GM18951 (cell line): ENCODE measurements around the gene TBCD.

ENCODE experiments used
- POLR2A ChIP-seq: IDR thresholded peaks from 4 replicates; pipeline ENCODE4 v1.6.1; 2011; ENCODE audit warnings: mild to moderate bottlenecking; ENCODE audit not compliant: insufficient read length, insufficient read depth; ENCODE audit errors: extremely low read depth
- in situ Hi-C: fragments of 300-500 bp; cut with MboI; formaldehyde crosslinking; loops from one replicate; pipeline ENCODE4 v1.12.0; 2022; ENCODE audit warnings: low sequenced_read_pairs, mixed read lengths, inconsistent platforms; ENCODE audit not compliant: unreplicated experiment

TBCD gene

DNA sequence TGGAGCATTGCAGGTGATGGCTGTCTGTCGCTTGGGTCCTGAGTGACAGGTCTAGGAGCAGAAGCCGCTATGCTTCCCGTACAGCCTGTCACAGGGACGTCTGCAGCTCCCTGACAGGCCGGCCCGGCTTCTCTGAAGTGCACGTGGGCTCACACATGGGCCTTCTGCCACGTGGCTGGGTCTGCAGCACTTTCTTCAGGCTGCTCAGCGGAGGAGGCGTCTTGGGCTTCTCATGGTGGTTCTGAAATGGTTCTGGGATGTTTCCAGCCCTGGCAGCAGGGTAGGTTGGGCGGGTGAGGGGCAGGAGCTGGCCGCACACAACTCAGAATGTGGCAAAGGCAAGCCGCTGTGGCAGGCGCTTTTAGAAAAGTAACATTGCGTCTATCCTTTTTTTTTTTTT, 168.3 kb downstream of the TBCD start:
- no peak for TF ChIP-seq POLR2A
- in situ Hi-C loops = loop anchor here (10.0 kb wide), 1 partner anchor 135 kb away; no protein-coding TSS in a partner anchor

DNA sequence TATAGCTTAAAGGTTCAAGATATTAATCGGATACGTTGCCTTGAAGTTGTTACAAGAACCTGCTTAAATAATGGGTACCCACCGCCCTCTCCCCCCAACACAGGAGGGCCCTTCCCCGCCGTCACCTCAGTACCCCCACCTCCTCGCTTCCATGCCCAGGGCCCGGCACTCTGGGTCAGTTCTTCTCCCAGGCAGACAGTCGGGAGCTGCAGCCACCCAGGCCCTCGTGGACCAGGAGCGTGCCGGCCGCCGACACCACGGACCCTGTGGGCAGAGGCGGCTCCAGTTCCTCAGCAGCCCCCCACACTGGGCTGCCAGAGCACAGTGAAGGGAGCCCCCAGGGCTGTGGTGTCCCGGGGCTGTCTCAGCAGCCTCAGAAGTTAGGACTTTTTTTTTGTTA, 168.8 kb downstream of the TBCD start:
- no peak for TF ChIP-seq POLR2A
- in situ Hi-C loops = loop anchor here (10.0 kb wide), 1 partner anchor 136 kb away; no protein-coding TSS in a partner anchor

- TF ChIP-seq POLR2A = no peak
- in situ Hi-C loops = loop anchor here (10.0 kb wide), 1 partner anchor 137 kb away; no protein-coding TSS in a partner anchor
Measured at GRCh38 chr17:82921426-82921825, 169.6 kb downstream of the TBCD start.

GRCh38 chr17:82922646-82923045, 170.8 kb downstream of the TBCD start:
- TF ChIP-seq POLR2A = no peak
- in situ Hi-C loops = loop anchor here (10.0 kb wide), 1 partner anchor 138 kb away; no protein-coding TSS in a partner anchor

DNA sequence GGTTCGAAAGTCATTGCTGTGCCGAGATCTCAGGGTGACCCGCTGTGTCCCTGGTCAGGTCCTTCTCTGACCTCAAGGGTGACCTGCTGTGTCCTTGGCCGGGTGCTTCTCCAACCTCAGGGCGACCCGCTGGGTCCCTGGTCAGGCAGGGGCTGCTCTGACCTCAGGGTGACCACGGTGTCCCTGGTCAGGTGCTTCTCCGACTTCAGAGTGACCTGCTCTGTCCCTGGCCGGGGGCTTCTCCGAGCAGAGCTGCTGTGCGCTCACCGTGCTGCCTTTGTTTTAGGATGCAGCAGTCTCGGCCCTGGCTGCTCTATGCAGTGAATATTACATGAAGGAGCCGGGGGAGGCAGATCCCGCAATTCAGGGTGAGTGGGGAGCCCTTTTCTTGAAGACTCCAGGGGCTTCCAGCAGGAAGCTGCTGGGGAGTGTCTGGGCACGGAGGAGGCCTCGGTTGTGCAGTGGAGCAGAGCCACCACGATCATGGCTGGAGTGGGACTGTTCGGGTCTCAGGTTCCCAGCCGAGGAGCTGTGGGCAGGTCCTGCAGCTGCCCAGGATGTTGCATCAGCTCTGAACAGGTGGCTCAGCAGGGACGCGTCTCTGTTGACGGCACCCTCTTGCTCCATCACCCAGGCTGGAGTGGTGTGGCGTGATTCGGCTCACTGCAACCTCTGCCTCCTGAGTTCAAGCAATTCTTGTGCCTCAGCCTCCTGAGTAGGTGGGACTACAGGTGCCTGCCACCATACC, 171.7 kb downstream of the TBCD start:
- in situ Hi-C loops = loop anchor here (10.0 kb wide), 1 partner anchor 139 kb away; no protein-coding TSS in a partner anchor
- TF ChIP-seq POLR2A = no peak

DNA sequence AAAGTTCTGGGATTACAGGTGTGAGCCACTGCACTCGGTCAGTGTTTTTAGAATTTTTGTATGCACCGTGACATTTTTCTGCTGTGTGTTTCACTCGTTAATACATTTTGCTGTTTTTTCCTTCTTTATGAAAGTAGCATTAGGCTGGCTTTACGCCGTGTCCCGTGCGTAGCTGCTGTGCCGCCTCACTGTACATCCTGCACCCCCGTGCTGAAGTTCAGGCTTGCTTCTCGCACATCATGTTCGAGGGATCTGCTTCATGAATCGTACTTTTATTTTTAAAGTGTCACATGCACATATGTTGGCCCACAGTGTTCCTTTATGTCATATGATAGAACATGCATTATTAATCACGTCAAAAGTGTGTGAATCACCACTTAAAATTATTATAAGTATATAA, 172.3 kb downstream of the TBCD start:
- TF ChIP-seq POLR2A = no peak
- in situ Hi-C loops = loop anchor here (10.0 kb wide), 1 partner anchor 139 kb away; no protein-coding TSS in a partner anchor

- TF ChIP-seq POLR2A = no peak
- in situ Hi-C loops = loop anchor here (10.0 kb wide), 1 partner anchor 140 kb away; no protein-coding TSS in a partner anchor
Measured at GRCh38 chr17:82924812-82925211, 172.9 kb downstream of the TBCD start.

DNA sequence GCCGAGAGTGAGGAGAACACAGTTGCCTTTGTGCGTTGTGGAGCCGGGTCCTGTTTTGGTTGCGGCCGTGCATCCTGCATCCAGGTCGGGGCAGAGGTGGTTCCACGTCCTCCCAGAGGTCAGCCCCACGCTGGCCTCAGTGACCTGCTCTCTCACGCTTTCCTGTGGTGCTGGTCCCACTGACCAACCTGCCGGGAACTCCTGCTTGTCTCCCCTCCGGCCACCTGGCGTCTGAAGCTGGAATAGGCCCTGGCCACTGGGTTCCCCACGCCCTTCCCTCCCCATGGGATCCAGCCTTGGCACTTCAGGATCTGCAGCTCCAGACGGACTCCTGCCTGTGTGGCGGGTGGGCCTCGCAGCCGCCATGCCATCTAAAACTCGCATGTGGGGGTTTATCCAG, 173.5 kb downstream of the TBCD start:
- in situ Hi-C loops = loop anchor here (10.0 kb wide), 1 partner anchor 141 kb away; no protein-coding TSS in a partner anchor
- no peak for TF ChIP-seq POLR2A

DNA sequence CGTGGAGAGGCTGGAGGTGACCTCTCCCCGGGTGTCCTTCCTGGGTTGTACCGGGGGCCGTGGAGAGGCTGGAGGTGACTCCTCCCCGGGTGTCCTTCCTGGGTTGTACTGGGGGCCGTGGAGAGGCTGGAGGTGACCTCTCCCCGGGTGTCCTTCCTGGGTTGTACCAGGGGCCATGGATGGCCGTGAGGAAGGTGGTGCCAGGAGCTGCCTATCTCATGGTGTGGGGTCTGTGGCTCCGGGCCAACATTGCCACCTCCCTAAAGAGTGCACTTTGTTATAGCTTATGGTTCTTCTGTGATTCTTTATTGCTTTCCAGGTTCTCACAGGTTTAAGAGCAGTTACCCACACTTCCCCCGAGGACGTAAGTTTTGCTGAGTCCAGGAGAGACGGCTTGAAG, 174.2 kb downstream of the TBCD start:
- no peak for TF ChIP-seq POLR2A
- in situ Hi-C loops = loop anchor here (10.0 kb wide), 1 partner anchor 141 kb away; no protein-coding TSS in a partner anchor

DNA sequence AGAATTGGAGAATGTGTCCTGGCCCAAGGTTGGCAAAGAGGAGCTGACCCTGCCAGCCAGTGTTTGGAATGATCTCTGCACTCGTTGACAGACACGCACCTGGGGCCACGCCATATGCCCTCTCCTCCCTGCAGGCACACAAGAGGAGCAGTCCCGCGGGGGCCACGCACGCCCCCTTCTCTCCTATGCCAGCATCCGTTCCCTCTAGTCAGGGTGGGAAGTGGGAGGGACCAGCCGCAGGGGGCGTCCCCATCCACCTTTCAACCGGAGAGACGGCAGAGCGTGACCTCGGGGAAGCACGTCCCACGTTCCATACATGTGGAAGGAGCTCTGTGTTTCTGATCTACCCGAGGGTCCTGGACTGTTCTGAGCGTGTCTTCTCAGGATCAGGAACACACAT, 174.9 kb downstream of the TBCD start:
- TF ChIP-seq POLR2A = no peak
- in situ Hi-C loops = loop anchor here (10.0 kb wide), 1 partner anchor 142 kb away; no protein-coding TSS in a partner anchor

DNA sequence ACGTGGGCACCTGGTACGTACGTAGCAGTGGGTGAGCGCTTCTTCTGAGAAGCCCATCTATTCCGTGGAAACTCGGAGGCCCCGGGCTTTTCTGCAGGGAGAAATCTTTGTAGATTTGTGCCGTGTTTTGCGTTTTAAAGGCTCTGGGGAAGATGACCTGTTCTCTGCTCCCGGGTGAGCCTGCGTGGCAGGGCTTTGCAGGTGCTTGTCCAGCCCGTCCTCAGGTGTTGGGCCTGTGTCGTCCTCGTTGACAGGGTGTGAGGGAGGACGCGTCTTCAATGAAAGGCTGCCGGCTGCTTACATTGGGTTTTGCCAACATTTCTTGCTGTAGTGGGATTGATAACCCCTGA, 175.4 kb downstream of the TBCD start:
- in situ Hi-C loops = loop anchor here (10.0 kb wide), 1 partner anchor 142 kb away; no protein-coding TSS in a partner anchor
- no peak for TF ChIP-seq POLR2A

DNA sequence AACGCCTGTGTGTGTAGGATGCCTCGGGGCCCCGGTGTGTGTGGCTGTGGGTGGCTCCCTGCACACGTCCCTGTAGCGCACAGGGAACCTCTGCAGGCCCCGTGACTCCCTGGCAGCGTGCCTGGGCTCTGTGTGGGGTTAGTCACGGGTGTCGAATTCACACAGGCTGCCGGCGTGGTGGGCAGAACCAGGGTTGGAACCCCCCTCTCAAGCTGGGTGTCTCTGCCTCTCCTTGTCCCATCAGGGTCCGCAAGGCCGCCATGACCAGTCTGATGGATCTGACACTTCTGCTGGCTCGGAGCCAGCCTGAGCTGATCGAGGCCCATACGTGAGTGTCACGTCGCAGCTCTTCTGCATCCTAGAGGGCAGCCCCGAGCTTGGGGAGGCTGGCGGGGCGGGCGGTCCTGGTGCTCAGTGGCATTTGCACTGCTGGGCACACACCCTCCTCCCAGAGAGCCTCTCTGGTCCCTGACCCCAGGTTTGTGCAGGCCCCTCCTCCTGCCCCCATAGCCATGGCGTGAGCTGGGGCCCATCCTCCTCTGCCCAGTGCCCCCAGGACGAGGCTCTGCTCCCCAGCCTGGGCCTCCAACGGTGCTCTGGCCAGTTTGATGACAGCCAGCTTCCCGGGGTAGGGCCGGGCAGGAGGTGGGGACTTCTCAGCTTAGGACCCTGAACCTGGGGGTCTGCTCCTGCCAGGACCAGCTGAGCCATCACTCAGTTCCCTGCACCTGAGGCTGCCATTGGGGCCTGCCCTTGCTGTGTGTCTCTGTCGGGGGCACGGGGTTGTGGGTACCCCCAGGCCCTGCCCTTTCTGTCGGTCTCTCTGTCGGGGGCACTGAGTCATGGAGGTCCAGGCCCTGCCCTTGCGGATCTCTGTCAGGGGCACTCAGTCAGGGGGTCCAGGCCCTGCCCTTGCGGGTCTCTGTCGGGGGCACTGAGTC, 176.1 kb downstream of the TBCD start:
- in situ Hi-C loops = loop anchor here (10.0 kb wide), 1 partner anchor 143 kb away; no protein-coding TSS in a partner anchor
- no peak for TF ChIP-seq POLR2A
